Suppressor macrophage (primary cell): ENCODE results near the gene DHX30.
"Not testable (repeated sequence)": the region's sequence is repeated elsewhere in the genome, so short reads cannot be mapped to it uniquely, and the experiment has no call there.

ENCODE experiments used
- DNase-seq, 4 experiments: peaks; one replicate each; pipeline ENCODE4 v3.0.0-alpha.2; 2020 to 2022
- total RNA-seq, 17 experiments: gene quantifications; one replicate each; lab custom pipeline; 2026; ENCODE audit warnings: mixed read lengths in 6 of 17, inconsistent platforms in 3 of 17; lab: John Stamatoyannopoulos, UW

Gene DHX30, protein sequence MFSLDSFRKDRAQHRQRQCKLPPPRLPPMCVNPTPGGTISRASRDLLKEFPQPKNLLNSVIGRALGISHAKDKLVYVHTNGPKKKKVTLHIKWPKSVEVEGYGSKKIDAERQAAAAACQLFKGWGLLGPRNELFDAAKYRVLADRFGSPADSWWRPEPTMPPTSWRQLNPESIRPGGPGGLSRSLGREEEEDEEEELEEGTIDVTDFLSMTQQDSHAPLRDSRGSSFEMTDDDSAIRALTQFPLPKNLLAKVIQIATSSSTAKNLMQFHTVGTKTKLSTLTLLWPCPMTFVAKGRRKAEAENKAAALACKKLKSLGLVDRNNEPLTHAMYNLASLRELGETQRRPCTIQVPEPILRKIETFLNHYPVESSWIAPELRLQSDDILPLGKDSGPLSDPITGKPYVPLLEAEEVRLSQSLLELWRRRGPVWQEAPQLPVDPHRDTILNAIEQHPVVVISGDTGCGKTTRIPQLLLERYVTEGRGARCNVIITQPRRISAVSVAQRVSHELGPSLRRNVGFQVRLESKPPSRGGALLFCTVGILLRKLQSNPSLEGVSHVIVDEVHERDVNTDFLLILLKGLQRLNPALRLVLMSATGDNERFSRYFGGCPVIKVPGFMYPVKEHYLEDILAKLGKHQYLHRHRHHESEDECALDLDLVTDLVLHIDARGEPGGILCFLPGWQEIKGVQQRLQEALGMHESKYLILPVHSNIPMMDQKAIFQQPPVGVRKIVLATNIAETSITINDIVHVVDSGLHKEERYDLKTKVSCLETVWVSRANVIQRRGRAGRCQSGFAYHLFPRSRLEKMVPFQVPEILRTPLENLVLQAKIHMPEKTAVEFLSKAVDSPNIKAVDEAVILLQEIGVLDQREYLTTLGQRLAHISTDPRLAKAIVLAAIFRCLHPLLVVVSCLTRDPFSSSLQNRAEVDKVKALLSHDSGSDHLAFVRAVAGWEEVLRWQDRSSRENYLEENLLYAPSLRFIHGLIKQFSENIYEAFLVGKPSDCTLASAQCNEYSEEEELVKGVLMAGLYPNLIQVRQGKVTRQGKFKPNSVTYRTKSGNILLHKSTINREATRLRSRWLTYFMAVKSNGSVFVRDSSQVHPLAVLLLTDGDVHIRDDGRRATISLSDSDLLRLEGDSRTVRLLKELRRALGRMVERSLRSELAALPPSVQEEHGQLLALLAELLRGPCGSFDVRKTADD
- total RNA-seq: 52.2 to 127 (median 73.6) reads per million in 17 experiments

DNA sequence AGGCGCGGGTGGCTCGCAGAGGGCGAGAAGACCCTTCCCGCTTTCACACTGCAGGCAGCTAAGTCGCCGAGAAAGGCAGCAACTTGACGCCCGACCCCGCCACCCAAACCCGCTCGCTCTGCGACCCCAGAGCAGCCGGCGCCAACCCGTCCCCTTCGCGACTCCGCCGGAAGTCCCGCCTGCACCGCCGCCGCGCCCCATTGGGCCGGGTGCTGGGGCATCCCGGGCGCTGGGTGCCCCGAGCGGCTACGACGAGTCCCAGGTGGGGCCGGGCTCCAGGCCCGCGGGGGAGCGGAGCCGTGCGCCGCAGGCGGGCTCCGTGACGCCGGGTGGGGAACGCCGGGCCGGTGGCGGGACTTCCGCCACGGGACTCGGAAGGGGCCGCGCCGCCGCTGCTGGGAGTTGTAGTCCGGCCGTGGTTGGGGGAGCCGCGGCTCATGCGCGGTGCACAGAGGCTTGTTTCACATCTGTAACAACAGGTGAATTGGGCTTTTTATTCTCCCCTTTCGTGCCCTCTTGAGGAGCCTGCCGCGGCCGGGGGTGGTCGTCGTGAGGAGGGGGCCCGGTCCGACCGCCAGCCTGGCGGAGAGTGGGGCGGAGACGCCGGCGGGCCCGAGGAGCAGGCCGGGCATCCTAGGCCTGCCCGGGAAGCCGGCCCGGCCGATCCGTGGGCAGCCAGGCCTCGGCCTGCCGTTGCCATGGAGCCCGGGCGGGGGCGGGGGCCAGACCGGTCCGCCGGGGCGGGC is at the start of gene DHX30:
DHX30 (plus strand) TSS at position 405 of the 746 bp plus-strand sequence. CDS start 7,546 bp downstream, outside the sequence.
- peak; percentile 89 to 96 (median 93) for DNase-seq

DNA sequence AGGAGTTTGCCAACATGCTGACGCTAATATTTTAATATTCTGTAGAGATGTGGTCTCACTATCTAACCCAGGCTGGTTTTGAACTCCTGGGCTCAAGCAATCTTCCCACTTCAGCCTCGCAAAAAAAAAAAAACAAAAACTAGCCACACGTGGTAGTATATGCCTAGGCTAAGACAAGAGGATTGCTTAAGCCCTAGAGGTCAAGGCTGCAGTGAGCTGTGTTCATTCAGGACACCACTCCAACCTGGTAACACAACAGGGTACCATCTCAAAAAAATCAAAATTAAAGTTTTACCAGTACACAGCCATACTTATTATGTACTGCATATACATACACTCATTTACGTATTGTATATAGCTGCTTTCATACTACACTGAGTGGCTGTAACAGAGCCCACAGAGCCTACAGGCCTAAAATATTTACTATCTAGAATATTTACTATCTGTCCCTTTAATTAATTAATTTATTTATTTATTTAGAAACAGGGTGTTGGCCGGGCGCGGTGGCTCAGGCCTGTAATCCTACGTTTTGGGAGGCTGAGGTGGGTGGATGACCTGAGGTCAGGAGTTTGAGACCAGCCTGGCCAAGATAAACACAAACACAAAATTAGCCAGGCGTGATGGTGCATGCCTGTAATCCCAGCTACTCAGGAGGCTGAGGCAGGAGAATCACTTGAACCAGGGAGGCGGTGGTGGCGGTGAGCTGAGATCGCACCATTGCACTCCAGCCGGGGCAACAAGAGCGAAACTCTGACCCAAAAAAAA is 44.5 kb upstream of the DHX30 start:
- no peak for DNase-seq

DNA sequence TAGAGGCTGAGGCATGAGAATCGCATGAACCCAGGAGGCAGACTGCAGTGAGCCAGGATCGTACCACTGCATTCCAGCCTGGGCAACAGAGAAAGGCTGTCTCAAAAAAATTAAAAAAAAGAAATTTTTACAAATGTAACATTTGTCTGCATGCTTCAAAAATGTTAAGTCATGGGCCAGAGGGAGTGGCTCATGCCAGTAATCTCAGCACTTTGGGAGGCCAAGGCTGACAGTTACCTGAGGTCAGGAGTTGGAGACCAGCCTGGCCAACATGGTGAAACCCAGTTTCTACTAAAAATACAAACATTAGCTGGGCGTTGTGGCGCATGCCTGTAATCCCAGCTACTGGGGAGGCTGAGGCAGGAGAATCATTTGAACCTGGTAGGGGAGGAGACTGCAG is 42.7 kb upstream of the DHX30 start:
- not testable (repeated sequence) for DNase-seq

DNA sequence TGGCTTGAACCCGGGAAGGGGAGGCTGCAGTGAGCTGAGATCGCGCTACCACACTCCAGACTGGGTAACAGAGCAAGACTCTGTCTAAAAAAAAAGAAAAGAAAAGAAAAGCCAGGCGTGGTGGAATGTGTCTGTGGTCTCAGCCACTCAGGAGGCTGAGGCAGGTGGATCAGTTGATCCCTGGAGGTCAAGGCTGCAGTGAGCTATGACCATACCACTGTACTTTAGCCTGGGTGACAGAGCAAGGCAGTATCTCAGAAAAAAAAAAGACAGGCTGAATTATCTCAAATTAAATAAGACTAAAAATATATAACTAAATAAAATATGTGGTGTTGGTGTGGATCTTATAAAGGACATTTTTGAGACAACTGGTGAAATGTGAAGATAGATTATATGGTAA is 41.9 kb upstream of the DHX30 start:
- no peak for DNase-seq

DNA sequence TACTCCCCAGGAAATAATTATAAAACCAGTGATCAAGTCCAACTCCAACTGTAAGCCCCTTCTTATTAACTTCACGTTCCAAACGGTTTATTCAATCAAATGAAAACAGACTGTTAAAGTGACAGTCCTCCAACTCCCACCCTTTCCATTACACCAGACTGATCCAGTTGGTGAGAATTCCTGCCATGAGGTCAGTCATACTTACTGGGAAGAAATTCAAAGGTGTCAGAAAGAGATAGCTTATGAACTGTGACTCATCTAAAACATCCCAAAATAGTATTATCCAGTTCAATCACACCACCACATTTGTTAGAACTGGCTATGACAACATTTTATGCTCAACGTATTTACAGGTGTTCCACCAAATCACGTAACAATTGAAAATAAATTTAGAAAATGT is 40.7 kb upstream of the DHX30 start:
- no peak for DNase-seq

DNA sequence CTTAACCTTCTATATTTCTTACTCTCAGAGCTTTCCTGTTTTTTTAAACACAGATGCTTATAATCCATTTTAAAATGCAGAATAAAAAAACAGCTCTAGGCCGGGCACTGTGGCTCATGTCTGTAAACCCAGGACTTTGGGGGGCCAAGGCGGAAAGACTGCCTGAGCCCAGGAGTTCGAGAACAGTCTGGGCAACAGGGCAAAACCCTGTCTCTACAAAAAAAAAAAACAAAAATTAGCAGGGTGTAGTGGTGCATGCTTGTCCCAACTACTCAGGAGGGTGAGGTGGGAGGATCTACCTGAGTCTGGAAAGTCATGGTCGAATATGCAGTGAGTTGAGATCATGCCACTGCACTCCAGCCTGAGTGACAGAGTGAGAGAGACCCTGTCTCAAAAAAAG is 36.8 kb upstream of the DHX30 start:
- no peak for DNase-seq

DNA sequence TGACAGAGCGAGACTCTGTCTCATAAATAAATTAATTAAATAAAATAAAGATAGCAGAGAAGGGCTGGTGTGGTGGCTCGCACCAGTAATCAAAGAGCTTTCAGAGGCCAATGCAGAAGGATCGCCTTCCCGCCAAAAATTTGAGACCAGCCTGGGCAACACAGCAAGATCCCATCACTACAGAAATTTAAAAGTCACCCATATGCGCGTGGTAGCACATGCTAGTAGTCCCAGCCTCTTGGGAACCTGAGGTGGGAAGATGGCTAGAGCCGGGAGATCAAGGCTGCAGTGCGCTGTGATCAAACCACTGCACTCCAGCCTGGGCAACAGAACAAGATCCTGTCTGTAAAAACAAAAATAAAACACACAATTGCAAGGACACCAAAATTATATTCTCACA is 30.9 kb upstream of the DHX30 start:
- no peak for DNase-seq

DNA sequence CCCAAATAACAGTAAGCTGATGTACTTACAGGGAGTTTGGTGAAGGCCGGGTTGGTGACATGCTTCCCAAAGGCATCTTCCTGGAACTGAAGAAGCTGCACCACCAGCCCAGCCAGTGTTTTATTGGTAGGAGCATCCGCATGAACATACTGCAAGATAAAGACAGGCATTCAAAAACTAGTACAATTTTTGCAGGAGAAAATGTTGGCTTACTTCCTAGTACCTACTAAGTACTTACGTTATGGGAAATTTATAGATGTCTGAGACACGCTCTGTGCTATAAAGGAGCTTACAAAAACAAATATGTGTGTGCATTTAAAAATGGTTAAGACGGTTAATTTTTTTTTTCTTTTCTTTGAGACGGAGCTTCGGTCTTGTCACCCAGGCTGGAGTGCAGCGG is 30.1 kb upstream of the DHX30 start:
- DNase-seq: no peak

DNA sequence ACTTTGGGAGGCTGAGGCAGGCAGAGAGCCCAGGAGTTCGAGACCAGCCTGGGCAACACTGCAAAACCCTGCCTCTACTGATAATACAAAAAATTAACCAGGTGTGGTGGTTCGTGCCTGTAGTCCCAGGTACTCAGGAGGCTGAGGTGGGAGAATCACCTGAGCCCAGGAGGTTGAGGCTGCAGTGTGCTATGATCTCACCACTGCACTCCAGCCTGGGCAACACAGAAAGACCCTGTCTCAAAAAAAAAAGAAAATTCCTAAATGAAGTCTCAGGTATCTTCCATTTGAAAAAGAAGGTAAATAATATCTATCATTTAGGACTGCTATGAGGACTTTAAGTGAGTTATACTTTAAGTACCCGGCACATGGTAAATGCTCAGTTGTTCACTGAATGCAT is 24.2 kb upstream of the DHX30 start:
- no peak for DNase-seq

DNA sequence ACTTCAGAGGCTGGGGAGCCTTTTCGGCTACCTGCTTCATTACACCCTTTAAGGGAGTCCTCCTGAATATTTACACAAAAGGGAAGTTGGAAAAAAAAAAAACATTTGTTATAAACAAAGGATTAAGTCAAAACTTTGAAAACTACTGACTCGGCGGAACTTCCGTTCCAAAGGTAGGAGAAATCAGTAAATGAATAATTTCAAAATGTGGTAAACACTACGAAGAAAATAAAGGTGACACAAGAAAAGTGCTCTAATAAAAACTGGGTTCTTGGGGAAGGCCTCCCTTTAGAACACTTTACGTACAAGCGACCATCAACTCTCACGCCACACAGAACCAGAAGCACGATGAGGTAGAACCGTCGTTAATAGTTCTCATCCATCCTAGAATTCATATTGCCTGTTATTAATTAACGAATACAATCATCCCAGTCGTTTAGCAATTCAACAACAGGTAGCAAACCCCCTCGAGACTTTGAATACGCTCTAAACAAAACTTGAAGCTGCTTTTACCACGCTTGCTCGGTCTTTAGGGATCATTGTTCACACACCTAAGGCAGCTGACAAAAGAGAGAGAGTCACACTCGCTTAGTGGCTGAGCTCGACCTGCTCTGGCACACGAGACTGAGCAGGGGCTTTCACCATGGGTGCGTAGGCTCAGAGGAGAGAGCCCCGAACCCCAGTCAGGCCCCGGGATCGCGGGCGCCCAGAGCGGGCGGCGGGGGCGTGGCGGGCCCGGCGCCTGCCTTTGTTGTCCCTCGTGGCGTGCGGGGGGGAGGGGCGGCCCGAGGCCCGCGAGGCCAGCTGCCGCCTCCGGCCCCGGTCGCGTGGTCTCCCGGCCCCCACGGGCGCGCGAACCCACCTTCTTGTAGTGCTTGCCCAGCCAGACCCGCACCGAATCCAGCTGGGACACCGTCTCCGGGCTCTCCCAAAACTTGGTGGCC is 21.9 kb upstream of the DHX30 start:
- DNase-seq: peak; percentile 61 to 86 (median 70)

DNA sequence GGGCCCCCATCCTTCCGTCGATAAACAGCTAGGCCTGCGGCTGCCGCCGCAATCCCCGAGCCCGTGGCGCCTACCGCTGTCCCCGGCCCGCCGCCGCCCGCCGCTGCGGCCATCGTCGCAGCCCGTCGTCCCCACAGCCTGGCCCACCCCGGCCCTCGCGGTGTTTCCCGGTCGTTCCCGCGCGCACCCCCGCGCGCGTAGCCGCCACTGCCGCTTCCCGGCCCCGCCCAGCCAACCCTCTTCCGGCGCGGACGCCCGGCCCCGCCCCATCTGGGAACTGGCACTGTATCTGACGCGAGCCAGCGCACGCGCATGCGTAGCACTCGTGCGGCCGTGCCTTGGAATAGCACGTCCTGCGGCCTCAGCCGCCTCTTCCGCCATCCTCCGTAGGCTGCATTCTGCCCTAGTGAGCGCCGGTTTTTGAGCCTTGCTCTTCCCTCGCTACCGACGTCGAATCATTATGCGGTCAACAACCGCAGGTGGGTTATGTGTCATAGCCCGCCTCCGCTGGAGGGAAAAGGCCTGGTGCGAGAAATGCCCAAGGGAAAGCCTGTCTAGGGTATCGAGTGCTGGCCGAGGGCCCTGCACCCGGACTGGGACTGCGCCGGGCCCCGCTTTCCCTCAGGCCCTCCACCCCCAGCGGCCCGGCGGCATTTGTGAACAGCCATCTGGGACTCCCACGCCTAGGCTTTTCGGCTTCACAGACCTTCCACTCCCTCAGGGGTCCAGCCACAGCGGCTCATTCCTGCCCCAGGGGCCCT is 21.1 kb upstream of the DHX30 start, which contains the start of gene SMARCC1:
SMARCC1 (minus strand) TSS at position 209 of the 761 bp plus-strand sequence; CDS start at position 113, 96 bp downstream.
- peak; percentile 99 to 100 (median 100) for DNase-seq

DNA sequence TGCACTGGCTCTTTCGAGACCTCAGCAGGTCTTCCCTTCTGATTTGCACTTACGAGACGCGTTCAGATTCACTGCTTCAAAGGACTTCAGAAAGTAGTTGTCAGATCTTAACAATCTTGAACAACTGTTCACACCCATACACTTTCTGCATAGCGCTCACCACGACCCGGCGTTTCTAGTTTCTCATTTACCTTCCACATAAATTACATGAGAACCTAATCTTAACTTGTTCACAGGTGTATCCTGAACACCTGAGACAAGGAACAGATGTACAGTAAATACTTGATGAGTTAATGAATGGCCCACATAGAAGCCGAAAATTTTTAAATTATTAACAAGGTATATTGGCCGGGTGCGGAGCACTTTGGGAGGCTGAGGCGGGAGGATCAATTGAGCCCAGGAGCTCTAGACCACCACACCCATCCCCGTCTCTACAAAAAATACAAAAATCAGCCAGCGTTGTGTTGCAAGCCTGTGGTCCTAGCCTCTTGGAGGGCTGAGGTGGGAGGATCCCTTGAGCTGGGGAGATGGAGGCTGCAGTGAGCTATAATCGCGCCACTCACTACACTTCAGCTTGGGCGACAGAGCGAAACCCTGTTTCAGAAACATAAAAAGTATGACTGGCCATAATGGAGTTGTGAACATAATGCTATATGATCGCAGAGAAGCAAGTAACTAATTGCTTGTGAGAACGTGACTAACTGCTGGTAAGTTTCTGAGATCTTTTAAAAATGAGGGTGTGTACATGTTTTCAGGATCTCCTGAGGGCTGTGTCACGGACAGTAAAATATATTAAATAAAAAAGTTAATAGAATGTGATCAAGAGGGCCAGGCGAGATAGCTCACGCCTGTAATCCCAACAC is 20.3 kb upstream of the DHX30 start:
- no peak for DNase-seq

DNA sequence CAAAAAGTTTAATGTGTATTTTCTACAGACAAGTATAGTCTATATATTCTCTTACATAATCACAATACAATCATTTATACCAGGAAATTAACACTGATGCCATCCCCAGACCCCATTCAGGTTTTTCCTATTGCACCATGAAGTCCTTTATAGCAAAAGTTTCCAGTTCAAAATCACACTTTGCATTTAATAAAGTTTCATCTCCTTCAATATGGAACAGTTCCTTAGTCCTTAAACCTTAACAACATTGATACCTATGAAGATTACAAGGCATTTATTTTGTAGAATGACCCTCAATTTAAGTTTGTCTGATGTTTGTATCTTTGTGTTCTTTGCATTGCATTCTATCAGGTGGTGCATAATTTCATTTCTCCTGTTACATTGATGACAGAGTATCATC is 19.3 kb upstream of the DHX30 start:
- no peak for DNase-seq

DNA sequence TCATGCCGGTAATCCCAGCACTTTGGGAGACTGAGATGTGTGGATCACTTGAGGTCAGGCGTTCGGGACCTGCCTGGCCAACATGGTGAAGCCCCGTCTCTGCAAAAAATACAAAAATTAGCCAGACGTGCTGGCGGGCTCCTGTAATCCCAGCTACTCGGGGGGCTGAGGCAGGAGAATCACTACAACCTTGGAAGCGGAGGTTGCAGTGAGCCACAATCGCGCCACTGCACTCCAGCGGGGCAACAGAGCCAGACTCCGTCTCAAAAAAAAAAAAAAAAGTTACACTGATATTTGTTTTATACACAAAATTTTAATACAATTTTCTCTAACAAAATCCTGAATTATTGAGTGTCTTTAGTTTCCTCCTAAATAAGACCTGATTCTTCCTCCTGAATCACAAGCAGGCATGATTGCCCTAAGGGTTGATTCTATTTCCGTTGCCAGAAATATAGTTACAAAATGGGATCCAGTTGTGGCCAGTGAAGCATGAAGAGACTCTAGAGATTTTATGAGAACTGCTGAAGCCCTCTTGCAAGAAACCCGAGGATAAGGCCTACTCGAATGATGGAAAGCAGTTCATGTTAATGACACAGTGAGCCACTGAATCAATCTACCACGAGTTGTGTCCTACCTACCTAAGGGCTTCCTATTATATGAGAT is 11.6 kb upstream of the DHX30 start:
- DNase-seq: no peak

DNA sequence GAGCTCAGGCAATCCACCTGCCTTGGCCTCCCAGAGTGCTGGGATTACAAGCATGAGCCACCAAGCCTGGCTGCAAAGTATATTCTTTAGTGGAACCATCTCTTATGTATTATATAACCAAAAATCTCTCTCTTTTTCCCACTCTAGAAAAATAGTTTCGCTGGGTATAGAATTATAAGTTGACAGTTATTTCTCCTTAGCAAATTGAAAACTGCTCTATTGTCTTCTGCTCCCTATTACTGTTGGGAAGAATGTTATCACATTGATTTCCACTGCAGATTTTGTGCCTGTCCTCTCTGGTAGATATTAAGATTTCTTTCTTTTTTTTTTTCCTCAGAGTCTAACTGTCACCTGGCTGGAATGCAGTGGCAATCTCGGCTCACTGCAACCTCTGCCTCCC is 10.2 kb upstream of the DHX30 start:
- no peak for DNase-seq

DNA sequence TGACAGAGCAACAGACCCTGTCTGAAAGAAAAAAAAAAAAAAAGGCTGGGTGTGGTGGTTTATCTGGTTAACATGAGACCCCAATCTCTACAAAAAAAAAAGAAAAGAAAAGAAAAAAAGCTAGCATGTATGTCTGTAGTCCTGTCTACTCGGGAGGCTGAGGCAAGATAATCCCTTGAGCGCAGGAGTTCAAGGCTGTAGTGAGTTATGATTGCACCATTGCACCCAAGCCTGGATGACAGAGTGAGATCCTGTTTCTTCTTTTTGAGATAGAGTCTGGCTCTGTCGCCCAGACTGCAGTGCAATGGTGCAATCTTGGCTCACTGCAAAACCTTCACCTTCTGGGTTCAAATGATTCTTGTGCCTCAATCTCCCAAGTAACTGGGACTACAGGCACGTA is 8.4 kb upstream of the DHX30 start:
- peak in 3 of 4 experiments; percentile 22 to 36 (median 26) for DNase-seq

DNA sequence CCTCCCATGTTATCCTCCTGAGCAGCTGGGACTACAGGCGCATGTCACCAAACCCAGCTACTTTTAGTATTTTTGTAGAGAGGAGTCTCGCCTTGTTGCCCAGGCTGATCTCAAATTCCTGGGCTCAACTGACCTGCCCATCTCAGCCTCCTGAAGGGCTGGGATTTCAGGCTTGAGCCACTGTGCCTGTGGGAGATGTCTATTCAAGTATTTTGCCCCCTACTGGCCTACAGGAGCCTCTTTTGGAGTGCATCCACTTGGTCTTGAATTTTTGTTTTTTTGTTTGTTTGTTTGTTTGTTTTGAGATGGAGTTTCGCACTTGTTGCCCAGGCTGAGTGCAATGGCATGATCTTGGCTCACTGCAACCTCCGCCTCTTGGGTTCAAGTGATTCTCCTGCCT is 3.2 kb upstream of the DHX30 start:
- peak in 3 of 4 experiments; percentile 39 to 59 (median 49) for DNase-seq
